Neuronal stem cell (in vitro differentiated cells): ENCODE measurements around the gene KRT35.

Experiments used
- DNase-seq: peaks from one replicate; pipeline ENCODE4 v3.0.0-alpha.2; 2013; ENCODE audit warnings: low spot score
- H2AFZ ChIP-seq: one replicate; pipeline ENCODE4 v1.6.1; 2013; ENCODE audit warnings: mild to moderate bottlenecking, low read length, inconsistent platforms
- H2AK5ac ChIP-seq: 2 replicates; pipeline ENCODE4 v1.6.1; 2013; ENCODE audit warnings: low read depth, mild to moderate bottlenecking, inconsistent platforms, low read length, moderate library complexity, mixed read lengths
- H2BK120ac ChIP-seq: 2 replicates; pipeline ENCODE4 v1.6.1; 2013; ENCODE audit warnings: low read depth, mild to moderate bottlenecking, inconsistent platforms, low read length, moderate library complexity, mixed read lengths
- H2BK12ac ChIP-seq: one replicate; pipeline ENCODE4 v1.6.1; 2013; ENCODE audit warnings: low read length, inconsistent platforms
- H2BK15ac ChIP-seq: 2 replicates; pipeline ENCODE4 v1.6.1; 2013; ENCODE audit warnings: mild to moderate bottlenecking, low read length, inconsistent platforms, mixed read lengths
- H2BK5ac ChIP-seq: one replicate; pipeline ENCODE4 v1.6.1; 2013; ENCODE audit warnings: inconsistent platforms, mild to moderate bottlenecking, low read length, moderate library complexity
- H3K14ac ChIP-seq: one replicate; pipeline ENCODE4 v1.6.1; 2013; ENCODE audit warnings: low read length, inconsistent platforms
- H3K18ac ChIP-seq: 2 replicates; pipeline ENCODE4 v1.6.1; 2013; ENCODE audit warnings: low read length, inconsistent platforms
- H3K23ac ChIP-seq: 2 replicates; pipeline ENCODE4 v1.6.1; 2013; ENCODE audit warnings: low read depth, mild to moderate bottlenecking, mixed read lengths, low read length, inconsistent platforms; ENCODE audit not compliant: poor library complexity
- H3K27ac ChIP-seq: replicated peaks from 3 replicates; pipeline ENCODE4 v1.5.1; 2013; ENCODE audit warnings: low read length, inconsistent platforms
- H3K27me3 ChIP-seq, 3 experiments: 2 replicates each; pipeline ENCODE4 v1.6.1; 2013; ENCODE audit warnings: low read length in 3 of 3, mild to moderate bottlenecking in 2 of 3, inconsistent platforms in 1 of 3, low read depth in 1 of 3, mixed read lengths in 1 of 3, moderate library complexity in 1 of 3; ENCODE audit not compliant: control insufficient read depth in 3 of 3, insufficient read depth in 3 of 3
- H3K36me3 ChIP-seq, 2 donors: replicated peaks in 1 of 2; 2 replicates each; pipeline ENCODE4 v1.6.1; 2013; ENCODE audit warnings: low read length in 2 of 2; ENCODE audit not compliant: control insufficient read depth in 2 of 2, insufficient read depth in 2 of 2
- H3K4ac ChIP-seq: 2 replicates; pipeline ENCODE4 v1.6.1; 2013; ENCODE audit warnings: inconsistent platforms, mild to moderate bottlenecking, low read length, moderate library complexity
- H3K4me1 ChIP-seq, 2 donors: 1 replicate in 1 of 2; 2 replicates in 1 of 2; pipeline ENCODE4 v1.6.1; 2013; ENCODE audit warnings: low read length in 2 of 2, low read depth in 1 of 2; ENCODE audit not compliant: control insufficient read depth in 2 of 2, insufficient read depth in 1 of 2
- H3K4me2 ChIP-seq: one replicate; pipeline ENCODE4 v1.6.1; 2013; ENCODE audit warnings: mild to moderate bottlenecking, low read length, inconsistent platforms; ENCODE audit not compliant: insufficient read depth, poor library complexity, severe bottlenecking
- H3K4me3 ChIP-seq, 2 donors: 2 replicates each; pipeline ENCODE4 v1.5.1; 2013; ENCODE audit warnings: low read length in 2 of 2, mild to moderate bottlenecking in 2 of 2, inconsistent platforms in 1 of 2, moderate library complexity in 1 of 2
- H3K79me1 ChIP-seq: one replicate; pipeline ENCODE4 v1.6.1; 2013; ENCODE audit warnings: low read depth, mild to moderate bottlenecking, inconsistent platforms, low read length, moderate library complexity
- H3K9ac ChIP-seq: one replicate; pipeline ENCODE4 v1.6.1; 2013; ENCODE audit warnings: mild to moderate bottlenecking, low read depth, low read length, inconsistent platforms; ENCODE audit not compliant: poor library complexity
- H3K9me3 ChIP-seq, 2 donors: replicated peaks in 1 of 2; 2 replicates each; pipeline versions ENCODE3 to v1.6.1; 2013; ENCODE audit warnings: low read length in 2 of 2, mild to moderate bottlenecking in 2 of 2, inconsistent platforms in 1 of 2, low read depth in 1 of 2, mixed read lengths in 1 of 2, moderate library complexity in 1 of 2; ENCODE audit not compliant: control insufficient read depth in 2 of 2, insufficient read depth in 1 of 2
- H4K8ac ChIP-seq: one replicate; pipeline ENCODE4 v1.6.1; 2013; ENCODE audit warnings: low read depth, mild to moderate bottlenecking, inconsistent platforms, low read length, moderate library complexity
- H4K91ac ChIP-seq: one replicate; pipeline ENCODE4 v1.6.1; 2013; ENCODE audit warnings: low read length, low read depth, mild to moderate bottlenecking, inconsistent platforms; ENCODE audit not compliant: poor library complexity
- WGBS, 2 donors: extraction: QIAGEN DNeasy Blood & Tissue Kit; methylation state at CpG; one replicate each; pipeline ENCODE4 v1.1.7; 2013; ENCODE audit warnings: missing lambda C conversion rate in 2 of 2, mixed read lengths in 1 of 2; ENCODE audit not compliant: insufficient read length in 2 of 2, insufficient replicate concordance in 1 of 2; ENCODE audit errors: extremely low coverage in 2 of 2; 5-methylcytosine and 5-hydroxymethylcytosine counted together

KRT35 gene

GRCh38 chr17:41503202-41503601 lies 22.3 kb upstream of the KRT35 start:
- H2BK120ac ChIP-seq = no peak overlapping the region
- H2AFZ ChIP-seq = no peak overlapping the region
- H3K9me3 ChIP-seq = no peaks in the 10 kb centered on the region
- H3K9ac ChIP-seq = no peak overlapping the region
- no peak overlapping the region for H3K23ac ChIP-seq
- H3K36me3 ChIP-seq = no peaks in the 10 kb centered on the region
- H3K18ac ChIP-seq = no peak overlapping the region
- no CpG with 5 or more reads among the region's 9 CpGs for WGBS, 2 donors
- H2BK15ac ChIP-seq = no peak overlapping the region
- H2BK12ac ChIP-seq = no peak overlapping the region
- H4K91ac ChIP-seq = no peak overlapping the region
- no peak overlapping the region for H3K4me3 ChIP-seq
- peaks cover 0 to 8% (median 0%) of the 10 kb centered on the region in 3 experiments for H3K27me3 ChIP-seq
- H3K4ac ChIP-seq = no peak overlapping the region
- no peak overlapping the region for H3K14ac ChIP-seq
- H4K8ac ChIP-seq = no peak overlapping the region
- H3K79me1 ChIP-seq = no peaks in the 10 kb centered on the region
- H3K4me2 ChIP-seq = no peak overlapping the region
- no peak overlapping the region for H2BK5ac ChIP-seq
- no peak for DNase-seq
- no peak overlapping the region for H3K27ac ChIP-seq
- H3K4me1 ChIP-seq = peaks cover 0 to 11% of the 10 kb centered on the region in 2 donors
- no peak overlapping the region for H2AK5ac ChIP-seq

- peaks cover 0 to 9% of the 10 kb centered on the region in 2 donors for H3K4me1 ChIP-seq
- WGBS, 2 donors = no CpG with 5 or more reads among the region's 15 CpGs
- DNase-seq = no peak
- peak overlapping the region; percentile 91 for H2AK5ac ChIP-seq
- peaks cover 0 to 3% (median 0%) of the 10 kb centered on the region in 3 experiments for H3K27me3 ChIP-seq
- no peak overlapping the region for H2AFZ ChIP-seq
- H3K18ac ChIP-seq = peak overlapping the region; percentile 87
- no peak overlapping the region for H2BK12ac ChIP-seq
- H2BK15ac ChIP-seq = peak overlapping the region; percentile 32
- H3K4me3 ChIP-seq = no peak overlapping the region
- no peaks in the 10 kb centered on the region for H3K9me3 ChIP-seq
- H3K9ac ChIP-seq = no peak overlapping the region
- no peaks in the 10 kb centered on the region for H3K36me3 ChIP-seq
- H4K91ac ChIP-seq = no peak overlapping the region
- H3K27ac ChIP-seq = no peak overlapping the region
- H3K79me1 ChIP-seq = no peaks in the 10 kb centered on the region
- peak overlapping the region; percentile 44 for H4K8ac ChIP-seq
- no peak overlapping the region for H2BK120ac ChIP-seq
- peak overlapping the region; percentile 42 for H2BK5ac ChIP-seq
- no peak overlapping the region for H3K4ac ChIP-seq
- H3K14ac ChIP-seq = peak overlapping the region; percentile 47
- no peak overlapping the region for H3K4me2 ChIP-seq
- H3K23ac ChIP-seq = peak overlapping the region; percentile 40
Measured at GRCh38 chr17:41500131-41500911, 19.4 kb upstream of the KRT35 start.

DNA sequence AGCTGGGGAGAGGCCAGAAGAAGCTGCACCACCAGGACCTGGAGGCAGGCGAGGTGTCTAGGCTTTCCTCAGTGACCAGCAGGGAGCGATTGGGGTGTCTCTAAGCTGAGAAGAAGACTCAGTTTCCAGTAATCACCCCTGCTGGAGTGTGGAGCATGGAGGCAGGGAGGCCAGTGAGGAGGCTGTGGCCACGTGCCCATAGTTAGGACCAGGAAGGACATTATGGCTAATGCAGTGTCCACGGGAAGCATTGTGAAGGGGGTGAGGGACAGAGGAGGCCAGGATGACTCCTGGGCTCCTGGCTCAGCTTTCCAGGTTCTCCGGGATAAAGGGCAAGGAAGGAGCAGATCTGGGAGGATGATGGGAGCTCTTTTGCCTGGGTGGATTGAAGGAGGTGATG lies 18.8 kb upstream of the KRT35 start:
- H3K23ac ChIP-seq = peak overlapping the region; percentile 8
- WGBS, 2 donors = no CpG with 5 or more reads among the region's 5 CpGs

GRCh38 chr17:41498276-41498675 lies 17.3 kb upstream of the KRT35 start:
- DNase-seq = no peak
- H3K27ac ChIP-seq = no peak overlapping the region
- no peak overlapping the region for H2BK120ac ChIP-seq
- H3K4me2 ChIP-seq = no peak overlapping the region
- H4K91ac ChIP-seq = no peak overlapping the region
- H3K27me3 ChIP-seq = peaks cover 0 to 3% (median 0%) of the 10 kb centered on the region in 3 experiments
- H3K36me3 ChIP-seq = no peaks in the 10 kb centered on the region
- no peaks in the 10 kb centered on the region for H3K79me1 ChIP-seq
- H3K9me3 ChIP-seq = no peaks in the 10 kb centered on the region
- H2AK5ac ChIP-seq = peak overlapping the region; percentile 38
- no peak overlapping the region for H3K4ac ChIP-seq
- no CpG with 5 or more reads among the region's 6 CpGs for WGBS, 2 donors
- no peak overlapping the region for H3K18ac ChIP-seq
- no peak overlapping the region for H4K8ac ChIP-seq
- H3K23ac ChIP-seq = no peak overlapping the region
- no peak overlapping the region for H3K4me3 ChIP-seq
- peaks cover 0 to 9% of the 10 kb centered on the region in 2 donors for H3K4me1 ChIP-seq
- no peak overlapping the region for H2BK5ac ChIP-seq
- no peak overlapping the region for H2BK12ac ChIP-seq
- no peak overlapping the region for H2BK15ac ChIP-seq
- H3K9ac ChIP-seq = no peak overlapping the region
- no peak overlapping the region for H3K14ac ChIP-seq
- H2AFZ ChIP-seq = no peak overlapping the region

More for the DNA sequence above, 18.8 kb upstream of the KRT35 start:
- Histone ChIP-seq H2BK15ac (no peak overlapping the region), H4K8ac (no peak overlapping the region), H2AK5ac (peak overlapping the region; percentile 91), H3K4ac (no peak overlapping the region), H3K9ac (no peak overlapping the region), H2BK12ac (no peak overlapping the region), H3K4me2 (no peak overlapping the region), H2AFZ (no peak overlapping the region), H3K4me1 (peaks cover 0 to 9% of the 10 kb centered on the region in 2 donors), H3K27me3 (peaks cover 0 to 3% (median 0%) of the 10 kb centered on the region in 3 experiments), H3K14ac (no peak overlapping the region), H2BK5ac (peak overlapping the region; percentile 42), H3K18ac (peak overlapping the region; percentile 2), H3K79me1 (no peaks in the 10 kb centered on the region), H3K9me3 (no peaks in the 10 kb centered on the region), H3K4me3 (no peak overlapping the region), H3K36me3 (no peaks in the 10 kb centered on the region), H2BK120ac (no peak overlapping the region), H4K91ac (no peak overlapping the region), H3K27ac (no peak overlapping the region)
- no peak for DNase-seq
